HG02970 (cell line): ENCODE data around the gene HTR4.
"Not testable (repeated sequence)": the region's sequence is repeated elsewhere in the genome, so short reads cannot be mapped to it uniquely, and the experiment has no call there.

Experiments
- ATAC-seq: cut with Tn5 transposase; IDR thresholded peaks from one replicate; pipeline ENCODE4 v1.9.1; 2021; ENCODE audit warnings: mild to moderate bottlenecking, moderate library complexity, moderate number of reproducible peaks; ENCODE audit not compliant: unreplicated experiment, low FRiP score

HTR4 gene

DNA sequence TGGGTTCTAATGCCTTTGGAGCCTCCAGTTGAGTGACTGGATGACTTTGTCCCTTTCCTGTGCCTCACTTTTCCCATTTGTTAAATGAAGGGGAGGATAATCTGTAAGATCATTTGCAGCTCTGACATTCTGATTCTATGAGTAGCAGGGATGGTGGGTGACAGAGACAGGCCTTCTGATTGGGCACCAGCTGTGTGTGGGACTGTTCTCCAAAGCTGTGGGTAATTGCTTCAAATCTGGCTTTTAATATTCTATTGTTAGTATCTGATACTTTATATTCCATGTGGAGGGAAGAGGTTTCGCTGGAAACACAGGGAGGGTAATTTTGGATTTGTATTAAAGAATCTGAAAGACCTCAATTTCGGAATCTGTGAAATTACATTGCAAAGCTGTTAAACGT is 167.9 kb downstream of the HTR4 start:
- no peak for ATAC-seq

DNA sequence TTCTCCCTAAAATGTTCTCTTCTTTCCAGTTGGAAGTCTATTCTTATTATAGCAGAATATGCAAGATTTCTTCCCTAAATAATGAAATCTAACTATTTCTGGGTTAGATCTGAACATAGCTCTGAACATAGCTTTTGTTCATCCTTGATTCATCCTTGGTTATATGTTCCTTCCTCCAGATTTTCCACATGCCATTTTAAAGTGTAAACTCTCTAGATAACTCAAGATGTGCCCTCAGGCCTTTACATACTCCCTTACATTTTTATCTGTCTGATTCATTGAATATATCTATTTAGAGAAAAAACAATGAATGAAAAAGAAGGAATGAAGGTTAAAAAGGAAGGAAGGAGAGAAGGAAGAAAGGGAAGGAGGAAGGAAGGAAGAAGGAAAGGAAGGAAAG is 169.7 kb downstream of the HTR4 start:
- no peak for ATAC-seq

DNA sequence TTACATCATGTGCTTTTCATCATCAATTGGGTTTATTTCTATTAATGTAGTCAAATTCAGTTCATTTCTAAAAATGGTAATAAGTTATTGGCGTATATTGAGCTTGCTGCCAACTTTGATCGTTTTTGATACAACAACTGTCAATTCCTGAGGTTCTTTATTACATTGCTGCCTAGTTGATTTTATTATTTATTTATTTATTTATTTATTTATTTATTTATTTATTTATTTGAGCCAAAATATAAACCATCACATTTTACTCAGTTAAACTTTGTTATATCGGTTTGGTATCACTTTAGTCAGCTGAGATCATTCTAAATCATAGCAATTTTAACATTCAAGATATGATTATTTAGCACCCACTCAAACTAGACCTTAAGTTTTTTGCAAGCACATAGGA is 170.6 kb downstream of the HTR4 start:
- no peak for ATAC-seq

DNA sequence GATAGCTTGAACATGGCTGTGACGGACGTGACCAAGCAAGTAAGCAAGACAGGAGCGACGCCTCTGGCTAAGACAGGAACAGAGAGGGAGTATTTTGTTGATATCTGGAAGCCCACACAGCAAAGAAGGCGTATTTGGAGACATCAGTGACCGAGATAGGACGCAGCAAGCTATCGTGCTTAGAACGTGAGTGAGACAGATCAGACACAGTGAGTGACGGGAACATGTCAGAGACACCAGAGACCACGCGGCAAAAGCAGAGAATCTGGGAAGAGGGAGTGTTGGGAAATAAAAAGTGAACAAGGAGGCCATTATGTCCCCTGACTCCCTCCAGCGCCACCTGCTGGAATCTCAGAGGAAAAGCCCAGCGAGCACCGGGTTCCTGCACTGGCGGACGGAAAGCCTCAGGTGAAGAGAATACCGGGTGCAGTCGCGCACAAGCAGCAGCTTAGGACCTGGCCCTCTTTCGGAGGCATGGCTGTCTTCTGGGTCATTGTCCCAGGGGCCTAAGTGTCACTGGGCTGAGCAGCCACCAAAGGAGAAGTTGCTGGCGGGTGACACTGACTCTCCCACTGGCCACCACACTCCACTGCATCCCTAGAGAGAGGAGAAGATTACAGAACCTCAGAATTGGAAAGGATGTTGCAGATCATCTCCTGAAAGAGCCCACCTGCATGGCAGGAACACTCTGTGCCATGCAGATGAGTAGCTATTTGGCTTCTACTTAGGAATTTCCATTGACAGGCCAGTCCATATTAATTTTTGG is 171.4 kb downstream of the HTR4 start:
- ATAC-seq = no peak

DNA sequence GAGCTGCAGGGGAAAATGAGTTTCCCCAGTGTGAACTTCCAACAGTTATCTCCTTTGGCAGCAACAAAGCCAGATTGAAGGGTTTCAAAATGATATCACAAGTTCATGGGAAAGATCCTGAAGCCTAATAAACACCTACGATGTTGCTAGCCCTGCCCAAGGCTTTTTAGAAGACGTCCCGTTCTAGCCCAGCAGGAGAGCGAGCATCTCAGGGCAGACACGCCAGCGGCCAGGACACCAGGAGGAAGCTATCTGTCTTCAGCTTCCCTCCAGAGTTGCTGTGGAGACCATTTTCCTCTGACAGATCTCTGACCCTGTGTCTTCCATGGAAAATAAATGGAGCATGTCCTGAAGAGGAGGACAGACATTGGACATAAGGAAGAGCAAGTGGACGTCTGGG is 172.1 kb downstream of the HTR4 start:
- no peak for ATAC-seq

DNA sequence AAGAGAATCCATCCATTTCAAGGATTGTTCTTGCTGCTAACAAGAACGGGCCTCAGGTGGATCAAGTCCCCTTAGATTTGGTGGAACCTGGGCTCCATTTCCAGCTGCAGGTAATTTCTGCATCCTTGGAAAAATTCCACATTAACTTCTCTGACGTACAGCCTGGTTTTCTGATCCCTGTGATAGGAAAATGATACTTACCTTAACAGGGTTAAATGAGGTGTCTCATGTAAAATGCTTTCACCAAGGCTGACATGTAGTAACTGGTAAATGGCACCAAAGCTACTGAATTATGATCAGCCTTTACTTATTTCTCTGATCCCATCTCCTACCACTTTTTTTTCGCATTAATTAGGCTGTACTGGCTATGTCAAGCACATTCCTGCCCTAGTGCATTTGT is 176.9 kb downstream of the HTR4 start:
- ATAC-seq = no peak

DNA sequence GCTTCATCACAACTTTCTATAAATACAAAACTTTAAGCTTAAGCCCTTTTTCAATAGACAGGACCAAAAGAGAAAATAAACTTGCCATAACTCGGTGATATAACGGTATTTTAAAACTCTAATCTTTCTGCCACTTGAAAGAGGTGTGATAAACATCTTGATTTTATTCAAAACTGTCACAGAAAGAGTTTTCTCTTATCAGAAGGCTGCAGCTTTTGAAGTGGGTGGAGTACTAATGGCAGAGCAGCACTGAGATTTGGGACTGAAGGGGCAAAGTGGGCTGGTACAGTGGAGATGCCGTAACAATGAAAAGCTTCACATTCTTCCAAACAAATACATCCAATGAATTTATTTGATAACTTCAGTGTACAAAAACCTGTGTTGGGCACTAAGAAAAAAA is 178.0 kb downstream of the HTR4 start:
- ATAC-seq = no peak

DNA sequence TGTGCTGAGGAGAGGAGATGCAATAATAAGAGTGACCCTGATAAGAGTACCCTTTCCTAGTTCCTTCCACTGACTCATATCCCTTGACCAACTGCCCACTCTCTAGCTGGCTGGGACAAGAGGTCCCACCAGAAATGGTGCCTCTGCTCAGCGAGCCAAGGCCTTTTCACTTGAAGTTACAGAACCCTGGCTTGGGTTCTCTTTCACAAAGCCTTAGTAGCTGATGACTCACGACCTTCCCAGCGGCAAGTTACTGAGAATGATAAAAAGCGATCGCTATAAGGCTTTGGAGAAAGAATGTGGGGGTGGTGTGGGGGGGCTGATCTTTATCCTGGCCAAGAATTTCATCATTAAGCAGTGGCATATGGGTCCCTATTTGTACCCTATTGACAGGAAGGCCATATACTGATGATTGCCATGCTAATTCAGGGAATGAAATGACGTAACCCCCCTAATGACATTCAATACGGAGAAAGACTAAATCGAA is 180.3 kb downstream of the HTR4 start:
- no peak for ATAC-seq

DNA sequence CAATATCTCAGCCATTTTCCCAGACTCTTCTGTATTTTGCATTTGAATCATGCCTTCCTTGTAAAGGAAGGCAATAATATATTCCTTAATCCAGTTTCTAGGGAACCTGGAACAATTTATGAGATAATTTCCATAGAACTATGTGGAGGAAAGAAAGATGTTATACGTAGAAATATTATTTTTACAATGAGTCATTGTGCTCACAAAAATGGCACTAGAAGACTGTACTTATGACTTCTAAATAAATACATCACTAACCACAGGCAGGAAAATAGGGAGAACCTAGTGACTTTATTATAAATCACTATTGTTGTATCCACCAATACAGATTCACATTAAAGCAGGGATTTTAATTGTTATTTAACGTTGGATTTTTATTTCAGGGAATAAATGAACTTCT is 182.9 kb downstream of the HTR4 start:
- ATAC-seq = no peak

DNA sequence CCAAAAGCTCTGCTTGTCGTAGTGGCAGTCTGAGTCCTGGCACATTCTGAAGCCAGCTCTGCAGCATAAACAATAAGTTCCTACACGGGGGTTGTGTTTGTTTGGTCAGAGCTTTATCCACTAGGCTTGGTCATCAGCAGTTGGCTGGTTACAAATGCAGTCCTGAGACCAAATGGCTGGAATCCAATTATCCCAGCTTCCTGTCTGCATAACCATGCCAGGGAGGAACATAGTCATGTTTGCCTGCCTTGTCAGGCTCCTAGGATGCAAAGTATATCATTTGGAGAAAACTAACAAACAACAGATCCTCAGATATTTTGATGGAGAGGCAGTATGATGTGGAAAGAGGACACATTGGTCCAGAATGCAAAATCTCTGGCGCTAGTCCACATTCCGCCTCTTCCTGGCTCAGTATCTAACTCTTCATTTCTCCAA is 184.8 kb downstream of the HTR4 start:
- no peak for ATAC-seq

DNA sequence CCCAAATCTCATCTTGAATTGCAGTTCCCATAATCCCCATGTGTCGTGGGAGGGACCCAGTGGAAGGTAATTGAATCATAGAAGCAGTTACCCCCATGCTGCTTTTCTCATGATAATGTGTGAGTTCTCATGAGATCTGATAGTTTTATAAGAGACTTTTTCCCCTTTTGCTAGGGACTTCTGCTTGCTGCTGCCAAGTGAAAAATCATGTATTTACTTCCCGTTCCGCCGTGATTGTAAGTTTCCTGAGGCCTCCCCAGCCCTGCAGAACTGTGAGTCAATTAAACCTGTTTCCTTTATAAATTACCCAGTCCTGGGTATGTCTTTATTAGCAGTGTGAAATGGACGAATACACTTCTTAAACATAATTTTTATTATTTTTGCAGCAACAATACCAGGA is 185.6 kb downstream of the HTR4 start:
- not testable (repeated sequence) for ATAC-seq

DNA sequence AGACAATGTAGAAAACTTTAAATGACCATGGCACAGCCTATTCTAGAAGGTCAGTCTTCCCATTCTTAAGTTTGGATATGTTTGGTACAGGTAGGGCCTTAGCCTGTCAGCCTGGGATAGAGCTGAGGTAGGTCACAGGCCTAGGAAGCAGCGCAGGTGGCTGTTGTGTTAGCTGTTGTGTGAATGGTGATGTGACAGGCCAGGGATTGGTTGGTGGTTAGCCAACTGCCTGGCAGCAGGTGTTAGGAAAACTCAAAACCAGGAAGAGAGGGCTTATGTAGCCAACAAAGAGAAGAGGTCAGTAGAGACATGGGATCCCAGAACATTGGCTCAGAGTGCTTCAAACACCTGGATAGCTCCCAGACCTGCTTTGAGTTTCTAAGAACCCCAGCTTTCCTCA is 186.4 kb downstream of the HTR4 start:
- no peak for ATAC-seq

DNA sequence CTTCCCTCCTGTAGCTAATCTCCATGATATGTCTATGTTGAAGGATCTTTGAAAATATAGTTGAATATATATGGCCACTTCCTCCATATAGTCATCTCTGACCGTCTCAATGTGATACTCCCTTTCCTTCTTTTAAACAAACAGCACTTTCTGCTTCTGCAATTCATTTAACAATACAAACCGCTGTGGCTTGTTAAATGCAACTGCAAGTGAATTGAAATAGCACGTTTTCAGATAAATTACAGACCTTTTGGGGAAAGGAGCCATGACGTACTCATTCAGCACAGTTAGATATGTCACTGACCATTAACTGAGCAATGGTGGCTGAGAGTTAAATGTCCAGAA is 188.1 kb downstream of the HTR4 start:
- no peak for ATAC-seq

DNA sequence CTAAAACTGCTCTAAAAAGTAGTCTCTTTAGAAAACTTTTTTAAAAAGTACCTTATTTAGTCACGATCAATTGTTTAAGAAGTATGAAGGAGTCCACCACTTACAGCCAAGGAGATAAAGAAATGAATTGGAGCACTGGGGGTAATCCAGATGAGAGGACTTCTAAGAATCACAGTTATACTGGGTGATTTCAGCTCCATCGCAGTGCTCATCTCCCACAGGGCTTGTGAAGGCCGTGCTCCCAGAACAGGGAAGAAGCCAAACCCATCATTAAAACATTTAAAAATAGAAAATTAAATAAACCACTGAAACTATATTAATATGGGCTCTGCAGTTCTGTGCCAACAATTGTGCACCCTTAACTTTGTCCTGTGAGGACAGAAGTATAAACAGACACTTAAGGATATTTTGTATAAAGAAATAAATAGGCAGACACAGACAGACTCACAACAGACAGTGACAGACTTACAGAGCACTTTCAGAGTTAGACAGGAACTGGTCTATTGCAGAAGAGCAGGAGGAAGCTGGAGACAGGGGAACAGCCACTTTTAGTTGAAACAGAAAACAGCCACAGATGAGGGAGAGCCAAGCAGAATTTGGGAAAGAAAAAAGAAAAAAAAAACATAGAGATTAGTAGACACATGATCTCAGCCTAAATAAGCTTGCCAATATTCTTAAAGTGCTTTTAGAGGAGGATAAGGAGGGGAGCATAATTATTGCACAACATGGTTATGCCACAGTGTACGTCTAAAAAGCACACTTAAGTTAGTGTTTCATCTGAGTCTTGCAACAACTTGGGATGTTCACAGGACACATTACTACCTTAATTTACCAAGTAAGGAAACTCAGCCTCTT is 188.7 kb downstream of the HTR4 start:
- ATAC-seq = no peak

DNA sequence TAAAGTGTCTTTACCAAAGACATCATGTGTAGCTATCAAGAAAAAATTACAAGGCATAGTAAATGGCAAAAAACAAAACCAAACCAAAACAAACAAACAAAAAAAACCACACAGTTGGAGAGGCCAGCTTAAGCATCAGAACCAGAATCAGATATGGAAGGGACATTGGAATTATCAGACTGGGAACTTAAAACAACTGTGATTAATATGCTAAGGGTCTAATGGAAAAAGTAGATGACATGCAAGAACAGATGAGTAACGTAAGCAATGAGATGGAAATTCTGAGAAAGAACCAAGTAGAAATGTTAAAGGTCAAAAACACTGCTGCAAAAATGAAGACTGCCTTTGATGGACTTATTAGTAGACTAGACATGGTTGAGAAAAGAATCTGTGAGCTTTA is 194.7 kb downstream of the HTR4 start:
- ATAC-seq = no peak

DNA sequence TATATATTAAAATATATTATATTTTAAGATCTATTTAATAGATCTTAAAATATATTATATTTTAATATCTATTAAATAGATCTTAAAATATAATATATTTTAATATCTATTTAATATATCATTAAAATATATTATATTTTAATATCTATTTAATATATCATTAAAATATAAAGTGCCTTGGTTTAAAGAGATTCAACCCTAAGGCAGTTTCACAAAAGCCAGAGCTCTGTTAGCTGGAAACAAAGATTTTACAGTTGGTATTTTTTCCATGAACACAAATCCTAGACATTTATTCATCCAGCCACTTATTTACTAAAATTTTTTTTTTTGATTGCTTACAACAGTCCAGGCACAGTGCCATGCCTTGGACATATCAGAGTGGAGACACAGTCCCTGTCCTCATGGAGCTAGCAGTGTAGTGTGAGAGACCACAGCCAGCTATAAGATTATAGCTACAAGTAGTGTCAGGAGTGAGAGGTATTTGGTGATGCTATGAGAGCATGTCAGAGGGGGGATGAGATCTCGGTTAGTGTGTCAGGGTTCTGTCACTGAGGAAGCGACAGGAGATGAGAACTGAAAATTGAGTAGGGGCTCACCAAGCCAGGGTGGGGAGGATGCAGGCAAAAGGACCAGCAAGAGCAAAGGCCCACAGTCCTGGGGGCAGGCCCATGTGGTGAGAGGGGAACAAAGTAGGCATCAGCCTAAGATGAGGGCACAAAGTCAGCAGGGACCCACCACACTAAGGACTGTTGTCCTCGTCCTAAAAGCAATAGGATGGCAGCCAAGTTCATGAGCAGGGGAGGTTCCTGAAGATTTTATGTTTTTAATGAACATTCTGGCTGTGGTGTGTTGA is 196.1 kb downstream of the HTR4 start:
- no peak for ATAC-seq

DNA sequence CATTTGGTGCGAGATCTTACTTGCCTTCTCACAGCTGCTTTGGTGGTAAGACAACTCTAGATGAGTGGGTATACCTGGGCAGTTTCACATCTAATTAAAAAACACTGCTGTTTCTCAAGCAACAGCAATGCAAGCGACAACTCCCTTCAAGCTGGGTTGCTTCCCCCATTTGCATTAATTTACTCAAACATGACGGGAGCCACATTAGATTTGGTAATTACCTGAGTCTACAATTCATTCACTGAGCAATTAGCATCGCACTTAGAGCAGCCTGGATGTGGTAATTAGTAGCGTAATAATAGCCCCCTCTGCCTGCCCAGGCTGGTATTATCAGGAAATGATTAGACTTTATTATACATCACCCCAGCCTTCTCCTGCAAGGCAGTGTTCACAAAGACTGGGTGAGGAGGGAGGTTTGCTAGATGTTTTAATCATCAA is 197.1 kb downstream of the HTR4 start:
- ATAC-seq = peak; percentile 57

DNA sequence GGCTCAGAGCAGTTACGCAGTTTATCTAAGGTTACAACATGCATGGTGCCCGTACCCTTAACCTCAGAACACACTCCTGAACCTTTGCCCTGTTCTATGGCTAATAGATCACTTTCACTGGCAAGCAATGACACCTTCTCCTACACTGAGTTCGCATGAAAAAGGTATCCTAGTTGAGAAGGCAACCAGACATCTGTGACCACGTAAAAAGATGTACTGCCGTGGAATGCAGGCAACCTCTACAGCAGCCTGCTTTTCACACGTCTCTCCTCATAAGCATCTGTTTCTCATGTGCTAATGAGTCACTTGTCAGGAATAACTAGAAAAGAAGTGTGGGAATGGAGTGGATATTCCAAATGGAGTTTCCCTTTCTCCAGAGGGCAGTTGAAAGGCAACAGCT is 199.1 kb downstream of the HTR4 start:
- no peak for ATAC-seq

DNA sequence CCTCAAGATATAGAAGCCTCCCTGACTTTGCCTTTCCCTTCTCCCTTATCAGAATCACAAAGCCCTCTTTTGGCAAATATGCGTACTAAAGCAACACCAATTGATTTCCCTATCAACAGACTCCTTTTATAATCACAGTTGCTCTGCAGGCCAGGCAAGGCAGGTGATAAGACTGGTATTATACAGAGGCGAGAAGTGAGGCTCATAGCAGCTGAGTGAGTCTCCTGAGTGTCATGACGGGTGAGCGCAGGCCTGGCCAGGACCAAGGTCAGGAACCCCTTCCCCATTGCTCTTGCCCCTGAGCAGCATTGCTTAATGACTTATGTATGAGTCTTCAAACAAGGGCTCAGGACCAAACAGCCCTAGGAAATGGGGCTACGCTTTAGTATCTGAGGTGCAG is 199.8 kb downstream of the HTR4 start:
- no peak for ATAC-seq

DNA sequence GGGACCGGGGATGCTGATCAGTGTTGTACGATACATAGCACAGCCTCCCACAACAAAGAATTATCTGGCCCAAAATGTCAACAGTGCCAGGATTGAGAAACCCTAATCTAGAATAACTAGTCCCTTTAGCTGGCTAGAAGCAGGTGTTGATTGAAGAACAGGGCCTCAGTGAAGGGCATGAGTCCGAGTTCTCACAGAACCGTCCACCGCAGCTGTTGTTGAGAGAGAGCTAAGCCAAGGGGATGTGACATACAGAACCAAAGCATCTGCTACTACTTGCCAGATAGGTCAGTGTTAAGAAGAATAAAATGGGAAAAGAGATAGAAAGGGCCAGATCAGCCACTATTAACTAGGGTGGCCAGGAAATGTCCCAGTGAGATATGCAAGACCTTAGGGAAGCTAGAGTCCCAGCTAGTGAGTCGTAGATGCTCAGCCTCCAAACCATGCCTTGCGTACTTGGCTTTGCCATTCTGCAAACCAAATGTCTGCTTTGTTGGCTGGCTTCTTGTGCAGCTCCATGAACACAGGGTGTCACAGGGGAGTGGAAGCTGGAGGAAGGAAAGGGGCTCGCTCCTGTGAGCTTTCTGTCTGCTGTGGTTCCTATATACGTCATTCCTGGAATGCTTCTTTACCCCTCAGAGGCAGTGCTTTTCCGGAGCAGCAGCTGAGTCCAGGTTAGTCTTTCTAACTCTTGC is 201.7 kb downstream of the HTR4 start:
- ATAC-seq = no peak
